AG10803 (cell line): ENCODE data around the gene STRADA.

Experiments used
- DNase-seq: peaks from one replicate; pipeline ENCODE4 v3.0.0; 2010; ENCODE audit warnings: low read depth
- H3K4me3 ChIP-seq: 2 replicates; pipeline ENCODE4 v1.5.1; 2011; ENCODE audit warnings: mild to moderate bottlenecking, low read length, control low read depth
- TF ChIP-seq, protein P1 (sequence below): conservative IDR thresholded peaks from 2 replicates; pipeline ENCODE4 v1.5.1; 2011; ENCODE audit warnings: mild to moderate bottlenecking, low read length, control low read depth, inconsistent platforms

The STRADA gene

DNA sequence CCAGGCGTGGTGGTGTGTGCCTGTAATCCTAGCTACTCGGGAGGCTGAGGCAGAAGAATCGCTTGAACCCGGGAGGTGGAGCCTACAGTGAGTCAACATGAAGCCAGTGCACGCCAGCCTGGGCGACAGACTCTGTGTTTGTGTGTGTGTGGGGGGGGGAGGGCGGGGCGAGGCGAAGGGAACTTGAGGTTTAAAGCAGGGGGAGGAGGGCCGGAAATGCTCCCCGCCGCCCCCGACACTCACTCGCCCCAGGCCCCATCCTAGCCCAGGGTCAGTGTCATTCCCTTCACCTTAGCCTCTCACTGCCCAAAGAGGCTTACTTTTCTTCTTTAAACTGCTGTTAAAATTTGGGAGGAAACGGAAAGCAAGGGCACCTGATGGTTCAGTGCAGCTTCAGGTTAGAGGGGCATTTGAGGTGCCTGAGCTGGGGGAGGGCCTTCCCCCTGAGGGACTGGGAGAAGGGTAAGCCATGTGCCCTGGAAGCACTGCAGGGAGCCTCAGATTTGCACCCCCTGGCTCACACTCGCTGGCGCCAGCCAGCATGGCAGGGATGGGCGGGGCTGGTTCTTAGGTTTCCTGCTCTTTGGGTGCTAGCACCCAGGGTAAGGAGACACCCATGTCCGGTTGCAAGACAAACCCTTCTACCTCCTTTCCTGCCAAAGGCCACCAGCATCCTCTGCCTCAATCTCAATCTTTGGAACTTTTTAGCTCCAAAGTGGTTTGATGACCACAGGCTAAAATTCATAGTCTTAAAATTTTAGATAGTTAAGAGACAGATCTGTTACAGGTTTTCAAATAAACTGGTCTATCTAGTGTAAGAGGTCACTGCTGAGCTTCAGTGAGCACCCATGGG lies 39.5 kb downstream of the STRADA start:
- DNase-seq, result no peak
- TF ChIP-seq, protein P1, sequence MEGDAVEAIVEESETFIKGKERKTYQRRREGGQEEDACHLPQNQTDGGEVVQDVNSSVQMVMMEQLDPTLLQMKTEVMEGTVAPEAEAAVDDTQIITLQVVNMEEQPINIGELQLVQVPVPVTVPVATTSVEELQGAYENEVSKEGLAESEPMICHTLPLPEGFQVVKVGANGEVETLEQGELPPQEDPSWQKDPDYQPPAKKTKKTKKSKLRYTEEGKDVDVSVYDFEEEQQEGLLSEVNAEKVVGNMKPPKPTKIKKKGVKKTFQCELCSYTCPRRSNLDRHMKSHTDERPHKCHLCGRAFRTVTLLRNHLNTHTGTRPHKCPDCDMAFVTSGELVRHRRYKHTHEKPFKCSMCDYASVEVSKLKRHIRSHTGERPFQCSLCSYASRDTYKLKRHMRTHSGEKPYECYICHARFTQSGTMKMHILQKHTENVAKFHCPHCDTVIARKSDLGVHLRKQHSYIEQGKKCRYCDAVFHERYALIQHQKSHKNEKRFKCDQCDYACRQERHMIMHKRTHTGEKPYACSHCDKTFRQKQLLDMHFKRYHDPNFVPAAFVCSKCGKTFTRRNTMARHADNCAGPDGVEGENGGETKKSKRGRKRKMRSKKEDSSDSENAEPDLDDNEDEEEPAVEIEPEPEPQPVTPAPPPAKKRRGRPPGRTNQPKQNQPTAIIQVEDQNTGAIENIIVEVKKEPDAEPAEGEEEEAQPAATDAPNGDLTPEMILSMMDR, result no peak
- H3K4me3 ChIP-seq, result no peak overlapping the region

DNA sequence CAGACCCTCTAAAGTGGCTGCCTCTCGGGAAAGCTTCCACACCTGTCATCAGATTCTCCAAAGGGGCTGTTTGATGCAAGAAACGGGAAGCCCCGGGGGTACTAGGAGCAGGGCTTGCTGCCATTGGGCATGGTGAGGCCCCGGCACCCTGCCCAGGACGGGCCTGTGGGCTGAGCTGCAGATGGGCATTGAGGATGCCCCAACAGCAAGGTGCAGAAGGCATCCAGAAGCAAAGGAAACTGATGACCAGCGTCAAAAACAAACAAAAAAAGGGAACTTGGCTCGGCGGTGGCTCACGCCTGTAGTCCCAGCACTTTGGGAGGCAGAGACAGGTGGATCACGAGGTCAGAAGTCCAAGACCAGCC lies 40.2 kb downstream of the STRADA start:
- DNase-seq, result no peak
- TF ChIP-seq, protein P1, result no peak
- no peak overlapping the region for H3K4me3 ChIP-seq

DNA sequence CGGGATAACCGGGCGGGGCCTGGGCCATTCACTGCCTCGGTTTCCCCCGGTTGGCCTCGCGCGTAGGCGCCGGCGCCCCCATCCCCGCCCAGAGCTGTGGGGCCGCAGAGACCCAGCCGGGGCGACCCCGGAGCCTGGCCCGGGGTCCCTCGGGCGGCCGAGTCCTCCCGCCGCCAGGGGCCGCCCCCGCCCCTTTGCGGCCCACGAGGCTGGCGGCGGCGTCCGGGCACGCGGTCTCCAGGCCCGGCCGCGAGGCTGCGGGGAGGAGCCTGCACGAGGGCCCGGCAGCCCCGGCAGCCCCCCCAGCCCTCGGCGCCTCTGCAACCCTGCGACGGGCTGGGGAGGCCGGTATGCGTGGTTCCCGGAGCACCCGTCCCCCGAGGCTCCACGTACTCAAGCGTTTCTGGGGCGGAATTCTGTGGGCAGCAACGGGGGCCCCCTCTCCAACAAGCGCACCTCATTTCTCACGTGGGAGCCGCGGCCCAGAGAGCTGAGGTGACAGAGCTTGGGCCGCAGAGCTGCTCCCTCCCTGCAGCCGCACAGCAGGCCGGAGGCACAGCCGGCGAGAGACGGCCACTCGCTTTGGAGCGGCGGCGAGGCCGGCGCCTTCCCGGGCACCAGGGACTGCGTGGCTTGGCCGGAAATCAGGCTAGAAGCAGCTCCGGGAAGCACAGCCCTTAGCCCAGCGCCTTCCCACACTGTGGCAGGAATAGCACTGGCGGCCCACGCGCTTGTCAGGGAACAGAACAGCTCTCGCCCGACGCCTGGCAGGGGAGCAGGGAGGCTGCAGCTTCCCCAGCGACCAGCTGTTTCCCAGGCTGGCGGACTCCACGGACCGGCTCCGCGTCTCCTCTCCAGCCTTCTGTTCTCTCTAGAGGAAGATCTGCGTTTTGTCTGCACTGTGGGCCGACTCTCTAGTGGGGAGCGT lies 40.8 kb downstream of the STRADA start:
- TF ChIP-seq, protein P1, result no peak
- peak; percentile 54 for DNase-seq
- peak overlapping the region; percentile 46 for H3K4me3 ChIP-seq

DNA sequence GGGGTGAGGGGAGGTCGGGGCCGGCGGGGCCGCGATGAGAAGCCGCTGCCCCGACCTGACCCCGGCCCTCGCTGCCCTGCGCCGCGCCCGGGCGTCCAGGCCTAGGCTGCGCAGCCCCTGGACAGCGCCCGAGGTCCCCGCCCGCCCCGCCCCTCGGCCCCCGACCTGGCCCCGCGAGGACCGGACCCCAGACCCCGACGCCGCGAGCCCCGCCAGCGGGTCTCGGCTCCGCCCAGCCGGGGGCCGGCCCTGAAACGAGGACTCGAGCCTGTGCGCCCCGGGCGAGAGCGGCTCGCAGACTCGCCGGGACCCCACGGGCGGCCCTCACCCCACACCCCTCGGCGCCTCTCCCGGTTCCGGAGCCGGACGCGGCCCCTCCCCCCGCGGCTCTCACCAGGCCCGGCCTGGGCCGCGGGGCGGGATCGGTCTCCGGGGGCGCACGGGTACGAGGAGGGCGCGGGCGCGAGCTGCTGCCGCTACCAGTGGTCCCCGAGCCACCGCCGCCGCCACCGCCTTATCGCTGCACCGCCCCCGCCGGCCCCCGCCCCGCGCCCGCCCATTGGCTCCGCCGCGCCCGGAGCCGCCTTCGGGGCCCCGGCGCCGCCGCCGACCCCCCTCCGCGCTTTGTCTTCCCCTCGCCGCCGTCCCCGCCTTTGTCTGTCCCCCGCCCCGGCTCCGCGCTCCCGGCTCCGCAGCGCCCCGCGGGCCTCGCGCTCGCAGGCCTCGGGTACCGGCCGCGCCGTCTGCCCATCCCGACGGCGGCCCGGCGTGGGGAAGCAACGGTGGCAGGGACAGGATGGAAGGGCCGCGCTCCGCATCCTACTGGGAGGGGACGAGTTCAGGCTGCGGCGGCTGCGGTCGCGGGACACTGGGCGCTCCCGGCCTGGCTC lies 41.7 kb downstream of the STRADA start, which contains the start of gene LIMD2:
Gene LIMD2 (minus strand): TSS at position 488 of the 890 bp plus-strand sequence. CDS start 827 bp downstream, outside the sequence.
- TF ChIP-seq, protein P1, result no peak
- peak within 1 kb of the TSS; percentile 52 for H3K4me3 ChIP-seq
- DNase-seq, result peak; percentile 20

DNA sequence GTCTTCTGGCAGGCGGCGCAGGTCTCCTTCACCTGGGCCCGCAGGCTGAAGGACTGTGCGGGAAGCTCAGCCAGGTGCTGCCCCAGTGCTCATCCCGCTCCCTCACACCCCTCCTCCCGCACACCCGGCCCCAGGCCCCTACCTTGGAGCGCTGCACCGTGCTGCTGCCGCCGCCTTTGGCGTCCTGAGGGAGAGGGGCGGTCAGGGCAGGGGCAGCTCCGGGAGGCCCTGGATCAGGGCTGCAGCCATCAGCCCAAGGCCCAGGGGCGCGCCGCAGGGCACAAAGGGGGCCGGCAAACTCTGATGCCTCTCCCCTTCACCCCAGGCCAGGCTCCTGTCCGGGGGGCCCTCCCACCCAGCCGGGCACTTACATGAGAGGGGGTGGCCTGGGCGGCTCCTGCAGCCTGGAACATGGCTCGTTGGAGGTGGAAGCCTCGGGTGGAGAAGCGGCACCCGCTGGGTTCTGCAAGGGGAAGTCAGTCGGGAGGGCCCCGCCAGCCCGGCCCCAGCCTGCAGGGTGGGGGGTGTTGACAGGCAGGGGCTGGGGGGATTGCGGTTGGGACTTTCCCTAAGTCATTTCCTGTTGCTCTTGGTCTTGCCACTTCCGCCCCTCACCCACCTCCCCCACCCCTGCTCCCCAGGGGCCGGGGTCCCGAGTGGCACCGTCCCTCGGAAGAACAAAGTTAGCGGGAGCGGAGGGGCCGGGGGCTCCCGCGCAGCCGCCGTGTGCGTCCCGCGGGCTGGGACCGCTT lies 42.5 kb downstream of the STRADA start:
- DNase-seq, result peak; percentile 16
- peak overlapping the region; percentile 52 for H3K4me3 ChIP-seq
- TF ChIP-seq, protein P1, result no peak

DNA sequence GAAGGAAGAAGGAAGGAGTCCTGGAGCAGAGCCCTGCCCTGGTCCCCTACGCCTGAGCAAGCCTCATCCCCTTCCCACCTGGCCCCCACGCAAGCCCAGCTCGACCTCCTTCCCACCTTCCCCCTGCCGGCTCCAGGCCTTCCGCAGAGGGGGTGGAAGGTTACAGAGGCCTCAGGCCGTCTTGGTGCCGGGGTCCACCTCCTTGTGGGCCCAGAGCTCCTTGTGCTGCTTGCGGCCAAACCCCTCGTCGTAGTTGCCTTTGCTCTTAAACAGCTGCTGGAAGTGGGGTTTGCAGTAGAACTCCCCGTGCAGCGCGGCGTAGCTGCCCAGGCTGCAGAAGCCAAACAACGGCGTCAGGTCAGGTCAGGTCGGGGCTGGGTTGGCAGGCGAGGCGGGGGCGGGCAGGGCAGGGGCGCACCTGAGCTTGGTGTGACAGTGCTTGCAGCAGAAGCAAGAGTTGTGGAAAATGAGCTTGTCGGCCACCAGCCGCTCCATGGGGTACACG lies 43.2 kb downstream of the STRADA start:
- peak overlapping the region; percentile 52; the same call in 1 of the 2 replicates for H3K4me3 ChIP-seq
- no peak for DNase-seq
- TF ChIP-seq, protein P1, result no peak
